Ishikawa (cell line): ENCODE results near the gene RIN3.

Source experiments
- CEBPB ChIP-seq: IDR thresholded peaks from 2 replicates; pipeline ENCODE4 v1.6.1; 2012
- CREB1 ChIP-seq: IDR thresholded peaks from 2 replicates; pipeline ENCODE4 v1.6.1; 2012; ENCODE audit warnings: low read depth
- EGR1 ChIP-seq: IDR thresholded peaks from 2 replicates; pipeline ENCODE4 v1.6.1; 2012
- EP300 ChIP-seq: IDR thresholded peaks from 2 replicates; pipeline ENCODE4 v1.6.1; 2012; ENCODE audit warnings: borderline replicate concordance
- FOXM1 ChIP-seq: IDR thresholded peaks from 2 replicates; pipeline ENCODE4 v1.6.1; 2012; ENCODE audit warnings: low read depth, borderline replicate concordance
- NFIC ChIP-seq: IDR thresholded peaks from 2 replicates; pipeline ENCODE4 v1.6.1; 2012
- RAD21 ChIP-seq: IDR thresholded peaks from 2 replicates; pipeline ENCODE4 v1.6.1; 2012; ENCODE audit warnings: low read depth
- REST ChIP-seq: IDR thresholded peaks from 2 replicates; pipeline ENCODE4 v1.6.1; 2012; ENCODE audit warnings: low read depth, mild to moderate bottlenecking
- TAF1 ChIP-seq: IDR thresholded peaks from 2 replicates; pipeline ENCODE4 v1.6.1; 2012; ENCODE audit warnings: low read depth, mild to moderate bottlenecking
- TCF12 ChIP-seq: IDR thresholded peaks from 2 replicates; pipeline ENCODE4 v1.6.1; 2012; ENCODE audit warnings: low read depth
- TEAD4 ChIP-seq: IDR thresholded peaks from 2 replicates; pipeline ENCODE4 v1.6.1; 2012
- YY1 ChIP-seq: IDR thresholded peaks from 2 replicates; pipeline ENCODE4 v1.6.1; 2012; ENCODE audit warnings: low read depth
- ZBTB7A ChIP-seq: IDR thresholded peaks from 2 replicates; pipeline ENCODE4 v1.6.1; 2012; ENCODE audit warnings: low read depth
- TF ChIP-seq, protein P1 (sequence below): IDR thresholded peaks from 2 replicates; pipeline ENCODE4 v1.6.1; 2012
- TF ChIP-seq, protein P2 (sequence below): IDR thresholded peaks from 2 replicates; pipeline ENCODE4 v1.6.1; 2012

RIN3 gene

DNA sequence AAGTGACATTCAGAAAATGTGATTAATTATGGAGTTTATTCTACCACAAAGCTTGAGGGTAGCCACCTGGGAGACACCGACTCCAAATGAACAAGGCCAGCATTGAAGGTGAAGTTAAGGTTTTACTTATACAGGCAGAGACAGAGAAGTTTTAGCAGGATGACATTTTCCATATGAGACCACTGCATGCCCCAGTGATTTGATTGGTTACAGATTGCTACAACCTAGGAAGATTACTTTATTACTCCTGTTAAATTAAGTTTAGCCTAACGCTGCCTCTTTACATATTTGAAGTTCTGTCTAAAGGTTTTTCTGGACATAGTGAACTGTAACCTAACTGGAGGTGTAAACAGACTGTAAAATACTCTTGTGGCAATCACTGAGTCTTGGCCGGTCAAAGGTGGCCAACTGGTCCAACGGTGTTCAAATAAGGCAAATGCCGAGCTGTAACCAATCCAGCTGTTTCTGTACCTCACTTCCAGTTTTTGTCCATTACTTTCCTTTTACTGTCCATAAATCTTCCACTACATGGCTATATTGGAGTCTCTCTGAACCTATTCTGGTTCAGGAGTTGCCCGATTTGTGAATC lies 57.2 kb downstream of the RIN3 start:
- TF ChIP-seq EP300 (no peak), EGR1 (no peak), CEBPB (no peak)

GRCh38 chr14:92572050-92572449 lies 58.5 kb downstream of the RIN3 start:
- TF ChIP-seq, protein P1, sequence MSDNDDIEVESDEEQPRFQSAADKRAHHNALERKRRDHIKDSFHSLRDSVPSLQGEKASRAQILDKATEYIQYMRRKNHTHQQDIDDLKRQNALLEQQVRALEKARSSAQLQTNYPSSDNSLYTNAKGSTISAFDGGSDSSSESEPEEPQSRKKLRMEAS: no peak
- no peak for TF ChIP-seq CREB1
- no peak for TF ChIP-seq EGR1
- TF ChIP-seq, protein P2, sequence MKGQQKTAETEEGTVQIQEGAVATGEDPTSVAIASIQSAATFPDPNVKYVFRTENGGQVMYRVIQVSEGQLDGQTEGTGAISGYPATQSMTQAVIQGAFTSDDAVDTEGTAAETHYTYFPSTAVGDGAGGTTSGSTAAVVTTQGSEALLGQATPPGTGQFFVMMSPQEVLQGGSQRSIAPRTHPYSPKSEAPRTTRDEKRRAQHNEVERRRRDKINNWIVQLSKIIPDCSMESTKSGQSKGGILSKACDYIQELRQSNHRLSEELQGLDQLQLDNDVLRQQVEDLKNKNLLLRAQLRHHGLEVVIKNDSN: no peak
- TF ChIP-seq NFIC: no peak
- TF ChIP-seq YY1: no peak
- TF ChIP-seq FOXM1: no peak

DNA sequence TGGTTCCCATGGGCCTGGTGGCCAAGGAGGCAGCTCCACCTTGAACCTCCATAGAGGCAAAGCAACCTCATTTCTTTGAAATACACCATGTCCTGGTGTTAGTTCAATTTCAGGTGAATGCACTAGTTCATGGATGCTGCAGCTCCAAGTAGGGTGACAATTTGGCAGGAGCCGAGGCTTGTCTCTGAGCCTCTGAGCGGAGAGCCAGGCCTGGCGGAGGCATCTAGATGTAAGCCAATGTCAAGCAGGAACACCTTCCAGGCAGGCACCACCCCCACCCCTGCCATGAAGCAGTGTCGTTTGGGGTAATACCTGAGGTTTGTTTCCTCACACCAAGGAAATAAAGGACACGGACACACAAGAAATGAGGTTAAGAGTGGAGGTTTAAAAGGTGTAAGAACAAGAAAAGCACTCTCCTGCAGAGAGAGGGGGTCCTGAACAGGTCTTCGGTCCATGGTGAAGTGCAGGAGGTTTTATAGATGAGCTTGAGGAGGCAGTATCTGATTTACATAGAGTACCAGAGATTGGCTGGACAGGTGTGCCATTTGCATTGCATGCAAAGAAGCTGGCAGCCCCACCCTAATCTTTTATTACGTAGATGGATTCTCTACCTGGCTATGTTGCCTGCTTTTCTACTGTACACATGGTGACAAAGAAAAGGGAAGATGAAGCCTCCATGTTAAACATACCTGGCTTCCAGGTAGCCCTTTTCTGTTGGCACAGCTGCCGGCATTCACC lies 60.3 kb downstream of the RIN3 start:
- no peak for TF ChIP-seq YY1
- TF ChIP-seq RAD21: no peak
- TF ChIP-seq TEAD4: no peak

DNA sequence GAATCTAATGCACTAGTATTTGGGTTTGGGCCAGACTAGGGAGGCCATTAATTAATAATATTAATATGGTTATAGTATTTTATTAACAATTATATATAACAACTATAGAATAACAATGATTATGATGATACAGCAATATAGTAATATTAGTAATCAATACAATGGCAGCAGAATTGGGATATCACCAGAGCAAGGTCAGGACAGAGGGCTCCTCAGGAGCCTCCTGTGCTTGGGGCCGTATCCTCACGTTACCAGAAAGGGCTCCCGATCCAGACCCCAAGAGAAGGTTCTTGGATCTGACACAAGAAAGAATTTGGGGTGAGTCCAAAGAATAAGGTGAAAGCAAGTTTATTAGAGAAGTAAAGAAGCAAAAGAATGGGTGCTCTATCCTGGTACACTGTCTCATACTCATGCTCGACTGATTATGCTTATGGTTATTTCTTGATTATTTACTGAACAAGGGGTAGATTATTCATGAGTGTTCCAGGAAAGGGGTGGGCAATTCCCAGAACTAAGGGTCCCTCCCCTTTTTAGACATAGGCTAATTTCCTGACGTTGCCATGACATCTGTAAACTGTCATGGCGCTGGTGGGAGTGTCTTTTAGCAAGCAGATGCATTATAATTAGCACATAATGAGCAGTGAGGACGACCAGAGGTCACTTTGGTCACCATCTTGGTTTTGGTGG lies 61.6 kb downstream of the RIN3 start:
- TF ChIP-seq FOXM1 (no peak), NFIC (no peak)

- no peak for TF ChIP-seq RAD21
- TF ChIP-seq NFIC: no peak
- TF ChIP-seq ZBTB7A: no peak
- TF ChIP-seq FOXM1: no peak
- TF ChIP-seq, protein P2: no peak
- TF ChIP-seq, protein P1: no peak
- TF ChIP-seq TCF12: no peak
- TF ChIP-seq TAF1: no peak
- TF ChIP-seq YY1: no peak
- no peak for TF ChIP-seq CREB1
Observed at GRCh38 chr14:92575748-92576303, 62.2 kb downstream of the RIN3 start.

- TF ChIP-seq REST (no peak), EGR1 (no peak), EP300 (no peak), TAF1 (no peak), TEAD4 (no peak), CEBPB (no peak), RAD21 (no peak), FOXM1 (no peak), NFIC (no peak), CREB1 (no peak), TCF12 (no peak), YY1 (no peak), ZBTB7A (no peak)
- TF ChIP-seq, protein P1: no peak
- TF ChIP-seq, protein P2: no peak
Observed at GRCh38 chr14:92577321-92577742, 63.8 kb downstream of the RIN3 start.

DNA sequence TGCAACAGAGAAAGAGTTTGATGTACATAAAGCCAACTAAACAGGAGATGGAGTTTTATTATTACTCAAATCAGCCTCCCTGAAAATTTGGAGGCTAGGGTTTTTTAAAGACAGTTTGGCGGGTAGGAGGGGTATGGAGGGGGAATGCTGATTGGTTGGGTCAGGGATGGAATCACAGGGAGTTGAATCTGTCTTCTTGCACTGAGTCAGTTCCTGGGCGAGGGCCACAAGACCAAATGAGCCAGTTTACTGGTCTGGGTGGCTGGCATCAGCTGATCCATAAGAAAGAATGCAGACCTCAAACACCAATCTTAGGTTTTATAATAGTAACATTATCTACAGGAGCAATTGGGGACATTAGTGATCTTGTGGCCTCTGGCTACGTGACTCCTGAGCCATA lies 64.9 kb downstream of the RIN3 start:
- TF ChIP-seq, protein P1: no peak
- no peak for TF ChIP-seq EP300
- no peak for TF ChIP-seq EGR1
- TF ChIP-seq CEBPB: no peak
- TF ChIP-seq, protein P2: no peak
- TF ChIP-seq CREB1: no peak
- no peak for TF ChIP-seq NFIC
- TF ChIP-seq TCF12: no peak
- no peak for TF ChIP-seq TEAD4
- no peak for TF ChIP-seq FOXM1
- no peak for TF ChIP-seq YY1
- no peak for TF ChIP-seq RAD21
- TF ChIP-seq REST: no peak
- TF ChIP-seq ZBTB7A: no peak
- no peak for TF ChIP-seq TAF1
